Psoas muscle (tissue), 8 donors: ENCODE measurements around the gene BCS1L. TPM values are rescaled to one million over a fixed set of nuclear protein-coding genes. Genes with fewer than 3 reads are reported as not detected.

Experiments
- ATAC-seq, 4 donors: fragments of 200-7000 bp; cut with Tn5 transposase; one replicate each; pipeline ENCODE4 v1.9.1; 2020; ENCODE audit warnings: moderate library complexity in 3 of 4, mild to moderate bottlenecking in 2 of 4
- DNase-seq, 2 donors: peaks; one replicate each; pipeline ENCODE4 v3.0.0-alpha.2; 2020
- H3K27ac ChIP-seq: fragments of 200-600 bp; one replicate; pipeline ENCODE4 v1.8.0; 2022
- H3K27me3 ChIP-seq, 3 donors: fragments of 200-600 bp in 1 of 3; one replicate each; pipeline versions ENCODE4 v1.6.1 to v1.8.0; 2013 to 2022; ENCODE audit warnings: low read length in 2 of 3, mild to moderate bottlenecking in 2 of 3, moderate library complexity in 1 of 3; ENCODE audit not compliant: insufficient read depth in 3 of 3
- H3K36me3 ChIP-seq, 2 donors: fragments of 200-600 bp in 1 of 2; one replicate each; pipeline versions ENCODE4 v1.6.1 to v1.8.0; 2013 to 2022; ENCODE audit warnings: low read depth in 1 of 2, mild to moderate bottlenecking in 1 of 2, moderate library complexity in 1 of 2; ENCODE audit not compliant: insufficient read depth in 1 of 2
- H3K4me1 ChIP-seq: fragments of 200-600 bp; one replicate; pipeline ENCODE4 v1.8.0; 2022
- H3K4me3 ChIP-seq: fragments of 200-600 bp; one replicate; pipeline ENCODE4 v1.8.0; 2022; ENCODE audit warnings: mild to moderate bottlenecking
- H3K9me3 ChIP-seq: fragments of 200-600 bp; one replicate; pipeline ENCODE4 v1.8.0; 2022
- CTCF ChIP-seq: fragments of 200-600 bp; IDR thresholded peaks from one replicate; pipeline ENCODE4 v1.8.0; 2022; ENCODE audit warnings: antibody characterized with exemption
- WGBS, 3 donors: extraction: QIAGEN DNeasy Blood & Tissue Kit; methylation state at CpG; one replicate each; pipeline versions ENCODE4 v1.1.6 to v1.1.7; 2013; 5-methylcytosine and 5-hydroxymethylcytosine counted together
- intact Hi-C, 2 donors: fragments of 100-400 bp; cut with DNase I; formaldehyde crosslinking; loops; one replicate each; pipeline versions ENCODE4 v1.11.0 to v1.14.2; 2022
- polyA plus RNA-seq, 3 donors: library from polyadenylated mRNA; stranded (reverse); fragments of 200-250 nt; gene quantifications; one replicate each; pipeline ENCODE4 v1.2.3, GENCODE V29; 2013
- total RNA-seq, 4 donors: library from RNA; stranded (reverse); fragmentation: NEBNext Ultra II Directional in 2 of 4; extraction: Animal tissue kit (Norgen Biotek cat#: 25700) in 2 of 4; gene quantifications; one replicate each; pipeline versions ENCODE4 v1.2.1 to v1.2.4, GENCODE V29; 2021 to 2023
- donor health status: healthy with polysubstance abuse.
- donor health status: DM: no; HTN: no; CAD: no; lungs with moderate emphysema.
- donor health status: Bipolar disorder and iron deficiency.
- donor health status: healthy.
- donor health status: DM: yes; HTN: yes; CAD: no.
- donor health status: DM: no; HTN: no; CAD: no.
- donor health status: DM: no; HTN: no; CAD: no.
- donor health status: DM: yes; HTN: yes; CAD: no.

BCS1L gene
- total and polyA plus RNA-seq, 7 donors = 13.1 to 50.1 (median 27.1) TPM

GRCh38 chr2:218622606-218623365, 36.7 kb upstream of the BCS1L start:
- Histone ChIP-seq H3K36me3 (peaks cover 2 to 91% of the 10 kb centered on the region in 2 donors), H3K27me3 (no peaks in the 10 kb centered on the region), H3K9me3 (no peaks in the 10 kb centered on the region), H3K27ac (peak overlapping the region; percentile 42), H3K4me3 (no peak overlapping the region), H3K4me1 (peaks cover 21% of the 10 kb centered on the region)
- WGBS, 3 donors = 38 to 52% (median 43%) methylated on average over 7 of the region's 7 CpGs
- no peak for DNase-seq
- intact Hi-C loops = no loop called here
- no peak for TF ChIP-seq CTCF
- ATAC-seq = peak; percentile 34 to 56 (median 40)

DNA sequence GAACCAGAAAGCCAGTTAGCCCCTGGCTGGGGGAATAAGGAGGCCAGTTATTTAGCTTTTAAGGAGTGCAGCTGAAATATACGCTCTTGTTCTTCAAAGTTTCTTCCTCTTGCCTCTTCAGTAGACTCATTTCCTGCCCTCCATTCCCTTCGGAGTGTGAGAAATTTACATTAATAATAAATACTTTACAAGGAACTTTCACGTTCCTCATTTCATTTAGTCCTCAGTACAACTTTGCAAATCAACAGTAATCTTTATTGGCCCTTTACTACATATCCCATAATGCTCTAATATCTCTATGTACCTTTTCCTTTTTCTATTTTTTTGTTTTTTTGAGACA, 36.1 kb upstream of the BCS1L start:
- DNase-seq (no peak), ATAC-seq (no peak)
- TF ChIP-seq CTCF = no peak
- Histone ChIP-seq H3K27me3 (no peaks in the 10 kb centered on the region), H3K4me1 (peaks cover 21% of the 10 kb centered on the region), H3K9me3 (no peaks in the 10 kb centered on the region), H3K36me3 (peaks cover 2 to 91% of the 10 kb centered on the region in 2 donors), H3K4me3 (no peak overlapping the region), H3K27ac (peak overlapping the region; percentile 42)
- intact Hi-C loops = no loop called here
- 63 to 73% (median 64%) methylated on average over 3 of the region's 3 CpGs for WGBS, 3 donors

DNA sequence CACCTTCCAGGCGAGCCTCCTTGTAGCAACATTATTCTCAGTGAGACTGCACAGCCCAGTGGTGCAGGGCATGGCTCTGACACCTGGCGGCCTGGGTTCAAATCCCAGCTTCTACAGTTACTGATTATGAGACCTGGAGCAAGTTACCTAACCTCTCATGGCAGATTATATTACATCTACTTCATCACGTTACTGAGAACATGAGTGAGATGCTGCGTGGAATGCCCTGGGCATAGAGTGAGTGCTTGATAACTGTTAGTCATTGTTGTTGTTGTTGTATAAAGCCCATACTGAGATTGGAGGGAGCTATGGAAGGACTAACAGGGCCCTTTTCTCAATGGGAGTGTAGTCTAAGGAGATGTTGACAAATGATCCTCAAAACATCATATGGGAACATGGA, 33.1 kb upstream of the BCS1L start:
- intact Hi-C loops = no loop called here
- peak in 2 of 4 donors; percentile 27 to 35 for ATAC-seq

DNA sequence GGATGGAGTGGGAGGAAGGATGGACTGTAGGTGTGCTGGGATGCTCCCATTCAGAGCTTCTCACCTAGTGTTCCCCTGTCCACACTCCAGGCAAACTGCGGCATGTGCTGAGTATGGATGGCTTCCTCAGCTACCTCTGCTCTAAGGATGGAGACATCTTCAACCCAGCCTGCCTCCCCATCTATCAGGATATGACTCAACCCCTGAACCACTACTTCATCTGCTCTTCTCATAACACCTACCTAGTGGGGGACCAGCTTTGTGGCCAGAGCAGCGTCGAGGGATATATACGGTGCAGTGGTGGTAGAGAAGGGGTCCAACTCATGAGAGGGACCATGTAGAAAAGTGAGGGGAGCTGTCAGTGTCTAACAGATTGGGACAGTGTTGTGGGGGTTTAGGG, 31.5 kb upstream of the BCS1L start:
- 89 to 92% (median 92%) methylated on average over 4 of the region's 4 CpGs for WGBS, 3 donors
- DNase-seq (no peak), ATAC-seq (no peak)

More for the DNA sequence above, 33.1 kb upstream of the BCS1L start:
- Histone ChIP-seq H3K27me3 (no peaks in the 10 kb centered on the region), H3K36me3 (peaks cover 5 to 94% of the 10 kb centered on the region in 2 donors), H3K4me1 (peaks cover 17% of the 10 kb centered on the region), H3K4me3 (no peak overlapping the region), H3K9me3 (no peaks in the 10 kb centered on the region), H3K27ac (no peak overlapping the region)
- WGBS, 3 donors = 59 to 82% (median 60%) methylated on average over 4 of the region's 4 CpGs
- no peak for TF ChIP-seq CTCF
- no peak for DNase-seq

More for the DNA sequence above, 31.5 kb upstream of the BCS1L start:
- Histone ChIP-seq H3K9me3 (no peaks in the 10 kb centered on the region), H3K27me3 (no peaks in the 10 kb centered on the region), H3K4me1 (peaks cover 7% of the 10 kb centered on the region), H3K4me3 (no peak overlapping the region), H3K36me3 (peaks cover 6 to 96% of the 10 kb centered on the region in 2 donors), H3K27ac (no peak overlapping the region)
- intact Hi-C loops = no loop called here
- TF ChIP-seq CTCF = no peak
